Naive thymus-derived CD4-positive, alpha-beta T cell (primary cell): ENCODE results near the gene SRSF6. TPM values are rescaled to one million over a fixed set of nuclear protein-coding genes. Genes with fewer than 3 reads are reported as not detected.
A peak's percentile ranks its signal among the peaks of the same experiment; 100 is the strongest.

Source experiments
- ATAC-seq: fragments of 150-1000 bp; cut with Tn5 transposase; 2 replicates; pipeline ENCODE4 v1.10.0; 2021; ENCODE audit warnings: mild to moderate bottlenecking, moderate library complexity
- CTCF ChIA-PET: fragments of 350-600 bp; sonication (Branson Sonifier 250); formaldehyde crosslinking; loops from one replicate; lab custom pipeline; 2021; ENCODE audit warnings: antibody characterized with exemption; lab: Charles Lee
- POLR2A ChIA-PET: fragments of 350-600 bp; sonication (Branson Sonifier 250); formaldehyde crosslinking; loops from one replicate; lab custom pipeline; 2021; ENCODE audit warnings: antibody characterized with exemption, inconsistent platforms; lab: Charles Lee
- DNase-seq, 9 donors: peaks; one replicate each; pipeline versions ENCODE4 v3.0.0 to v3.0.0-alpha.2; 2020 to 2022; ENCODE audit warnings: mixed read lengths in 1 of 9
- H3K27ac ChIP-seq: one replicate; pipeline ENCODE4 v1.7.0; 2013; ENCODE audit warnings: mild to moderate bottlenecking, low read depth, low read length, moderate library complexity
- H3K27me3 ChIP-seq, 2 donors: one replicate each; pipeline ENCODE4 v1.7.0; 2013; ENCODE audit warnings: low read length in 2 of 2, mild to moderate bottlenecking in 2 of 2, moderate library complexity in 2 of 2; ENCODE audit not compliant: control insufficient read depth in 2 of 2, insufficient read depth in 2 of 2
- H3K36me3 ChIP-seq, 3 experiments: 1 replicate in 2 of 3; 2 replicates in 1 of 3; pipeline ENCODE4 v1.7.0; 2013; ENCODE audit warnings: low read length in 3 of 3, mild to moderate bottlenecking in 3 of 3, moderate library complexity in 1 of 3; ENCODE audit not compliant: insufficient read depth in 3 of 3, control insufficient read depth in 2 of 3
- H3K4me1 ChIP-seq, 2 donors: one replicate each; pipeline ENCODE4 v1.7.0; 2013; ENCODE audit warnings: low read length in 2 of 2, mild to moderate bottlenecking in 2 of 2, moderate library complexity in 1 of 2; ENCODE audit not compliant: control insufficient read depth in 2 of 2, insufficient read depth in 2 of 2
- H3K4me3 ChIP-seq: 2 replicates; pipeline ENCODE4 v1.7.0; 2013; ENCODE audit warnings: mild to moderate bottlenecking, low read length
- H3K9me3 ChIP-seq, 3 experiments: 1 replicate in 2 of 3; 2 replicates in 1 of 3; pipeline ENCODE4 v1.7.0; 2013; ENCODE audit warnings: low read length in 3 of 3; ENCODE audit not compliant: control insufficient read depth in 2 of 3
- H3K27ac Mint-ChIP-seq, 9 donors: one replicate each; pipeline ENCODE4 v1.8.0; 2020 to 2022; ENCODE audit warnings: mixed read lengths in 9 of 9, mild to moderate bottlenecking in 8 of 9, moderate library complexity in 5 of 9, inconsistent platforms in 2 of 9
- H3K27me3 Mint-ChIP-seq, 5 donors: one replicate each; pipeline ENCODE4 v1.8.0; 2021 to 2022; ENCODE audit warnings: mixed read lengths in 5 of 5, mild to moderate bottlenecking in 1 of 5
- H3K36me3 Mint-ChIP-seq, 5 donors: one replicate each; pipeline ENCODE4 v1.8.0; 2020 to 2022; ENCODE audit warnings: mixed read lengths in 5 of 5, mild to moderate bottlenecking in 3 of 5, inconsistent platforms in 1 of 5
- H3K4me1 Mint-ChIP-seq, 7 donors: one replicate each; pipeline ENCODE4 v1.8.0; 2020 to 2022; ENCODE audit warnings: mixed read lengths in 7 of 7, mild to moderate bottlenecking in 3 of 7, inconsistent platforms in 1 of 7
- H3K4me3 Mint-ChIP-seq, 10 donors: one replicate each; pipeline ENCODE4 v1.8.0; 2020 to 2022; ENCODE audit warnings: mild to moderate bottlenecking in 10 of 10, mixed read lengths in 10 of 10, moderate library complexity in 6 of 10, inconsistent platforms in 2 of 10
- H3K9me3 Mint-ChIP-seq, 11 donors: one replicate each; pipeline ENCODE4 v1.8.0; 2020 to 2022; ENCODE audit warnings: mixed read lengths in 11 of 11, mild to moderate bottlenecking in 4 of 11, inconsistent platforms in 1 of 11, moderate library complexity in 1 of 11
- intact Hi-C, 2 donors: fragments of 100-400 bp; cut with micrococcal nuclease; formaldehyde crosslinking; loops; one replicate each; pipeline ENCODE4 v1.15.1; 2023
- polyA plus RNA-seq, 2 donors: library from polyadenylated mRNA; unstranded; fragments of 300-500 nt; fragmentation: Illumina TruSeq; gene quantifications; one replicate each; pipeline ENCODE4 v1.2.3, GENCODE V29; 2021
- total RNA-seq, 6 experiments: library from RNA in 5 of 6; stranded (reverse) in 5 of 6; gene quantifications; 1 replicate in 5 of 6; 2 replicates in 1 of 6; pipeline ENCODE4 v1.2.3 and lab custom pipeline; 2021 to 2026

Gene SRSF6
- total and polyA plus RNA-seq, 7 experiments from 2014 or later: 46.6 to 291 (median 234) TPM

- peaks cover 0 to 43% (median 29%) of the 10 kb centered on the region in 5 donors for H3K36me3 Mint-ChIP-seq
- ChIA-PET CTCF (no interaction called here), POLR2A (no interaction called here)
- H3K36me3 ChIP-seq: peaks cover 8 to 47% (median 11%) of the 10 kb centered on the region in 3 experiments
- H3K4me1 ChIP-seq: no peaks in the 10 kb centered on the region
- H3K9me3 Mint-ChIP-seq: no peaks in the 10 kb centered on the region
- no peak overlapping the region for H3K4me3 ChIP-seq
- intact Hi-C loops: no loop called here
- ATAC-seq (no peak), DNase-seq (no peak)
- no peak overlapping the region for H3K4me3 Mint-ChIP-seq
- H3K27me3 ChIP-seq: no peaks in the 10 kb centered on the region
- no peaks in the 10 kb centered on the region for H3K27me3 Mint-ChIP-seq
- H3K27ac ChIP-seq: no peak overlapping the region
- H3K9me3 ChIP-seq: no peaks in the 10 kb centered on the region
- no peak overlapping the region for H3K27ac Mint-ChIP-seq
- peaks cover 3 to 31% (median 24%) of the 10 kb centered on the region in 7 donors for H3K4me1 Mint-ChIP-seq
Observed at GRCh38 chr20:43467589-43467988, 9.9 kb downstream of the SRSF6 start.

- CTCF ChIA-PET: interaction anchor here (0.7 kb wide), 1 partner anchor 23 kb away, joined by 4 read pairs; no protein-coding TSS in a partner anchor
- Histone ChIP-seq H3K36me3 (peaks cover 0 to 3% (median 0%) of the 10 kb centered on the region in 3 experiments), H3K9me3 (no peaks in the 10 kb centered on the region), H3K27me3 (no peaks in the 10 kb centered on the region), H3K4me1 (no peaks in the 10 kb centered on the region), H3K4me3 (no peak overlapping the region), H3K27ac (no peak overlapping the region)
- POLR2A ChIA-PET: no interaction called here
- Mint-ChIP-seq H3K27ac (peak overlapping the region in 1 of 9 donors; percentile 14), H3K9me3 (no peaks in the 10 kb centered on the region), H3K4me3 (no peak overlapping the region), H3K27me3 (peaks cover 0 to 15% (median 0%) of the 10 kb centered on the region in 5 donors), H3K4me1 (peaks cover 3 to 26% (median 20%) of the 10 kb centered on the region in 7 donors), H3K36me3 (peaks cover 0 to 12% (median 5%) of the 10 kb centered on the region in 5 donors)
- DNase-seq (no peak), ATAC-seq (no peak)
- intact Hi-C loops: no loop called here
Observed at GRCh38 chr20:43472671-43473380, 15.1 kb downstream of the SRSF6 start.

GRCh38 chr20:43473381-43473704, 15.6 kb downstream of the SRSF6 start:
- peak overlapping the region in 1 of 9 donors; percentile 31 for H3K27ac Mint-ChIP-seq
- DNase-seq: no peak
- no peak overlapping the region for H3K27ac ChIP-seq
- no peak for ATAC-seq
- H3K4me1 Mint-ChIP-seq: peaks cover 3 to 26% (median 20%) of the 10 kb centered on the region in 7 donors
- intact Hi-C loops: no loop called here
- no peaks in the 10 kb centered on the region for H3K9me3 Mint-ChIP-seq
- ChIA-PET POLR2A (no interaction called here), CTCF (interaction anchor here (0.7 kb wide), 1 partner anchor 23 kb away, joined by 4 read pairs; no protein-coding TSS in a partner anchor)
- H3K9me3 ChIP-seq: no peaks in the 10 kb centered on the region
- no peaks in the 10 kb centered on the region for H3K27me3 ChIP-seq
- no peaks in the 10 kb centered on the region for H3K4me1 ChIP-seq
- H3K27me3 Mint-ChIP-seq: peaks cover 0 to 19% (median 0%) of the 10 kb centered on the region in 5 donors
- no peak overlapping the region for H3K4me3 Mint-ChIP-seq
- peaks cover 0 to 12% (median 5%) of the 10 kb centered on the region in 5 donors for H3K36me3 Mint-ChIP-seq
- peaks cover 0 to 3% (median 0%) of the 10 kb centered on the region in 3 experiments for H3K36me3 ChIP-seq
- H3K4me3 ChIP-seq: no peak overlapping the region

- ChIA-PET CTCF (interaction anchor here (1.0 kb wide), 1 partner anchor 1207 kb away, joined by 3 read pairs; no protein-coding TSS in a partner anchor), POLR2A (no interaction called here)
- Mint-ChIP-seq H3K27ac (no peak overlapping the region), H3K4me1 (peaks cover 2 to 26% (median 18%) of the 10 kb centered on the region in 7 donors), H3K9me3 (no peaks in the 10 kb centered on the region), H3K36me3 (peaks cover 0 to 5% (median 0%) of the 10 kb centered on the region in 5 donors), H3K4me3 (no peak overlapping the region), H3K27me3 (peaks cover 0 to 35% (median 0%) of the 10 kb centered on the region in 5 donors)
- DNase-seq: no peak
- Histone ChIP-seq H3K27me3 (no peaks in the 10 kb centered on the region), H3K9me3 (no peaks in the 10 kb centered on the region), H3K36me3 (no peaks in the 10 kb centered on the region), H3K27ac (no peak overlapping the region), H3K4me3 (no peak overlapping the region), H3K4me1 (no peaks in the 10 kb centered on the region)
- intact Hi-C loops: no loop called here
- ATAC-seq: no peak
Observed at GRCh38 chr20:43477193-43477592, 19.5 kb downstream of the SRSF6 start.

GRCh38 chr20:43477619-43478018, 19.9 kb downstream of the SRSF6 start:
- Mint-ChIP-seq H3K36me3 (peaks cover 0 to 5% (median 0%) of the 10 kb centered on the region in 5 donors), H3K27me3 (peaks cover 0 to 35% (median 0%) of the 10 kb centered on the region in 5 donors), H3K4me3 (no peak overlapping the region), H3K9me3 (no peaks in the 10 kb centered on the region), H3K4me1 (peaks cover 2 to 26% (median 18%) of the 10 kb centered on the region in 7 donors), H3K27ac (no peak overlapping the region)
- ATAC-seq (no peak), DNase-seq (no peak)
- Histone ChIP-seq H3K27me3 (no peaks in the 10 kb centered on the region), H3K27ac (no peak overlapping the region), H3K36me3 (no peaks in the 10 kb centered on the region), H3K4me3 (no peak overlapping the region), H3K9me3 (no peaks in the 10 kb centered on the region), H3K4me1 (no peaks in the 10 kb centered on the region)
- POLR2A ChIA-PET: no interaction called here
- intact Hi-C loops: no loop called here
- CTCF ChIA-PET: interaction anchor here (1.0 kb wide), 1 partner anchor 1206 kb away, joined by 3 read pairs; no protein-coding TSS in a partner anchor

GRCh38 chr20:43490038-43490437, 32.3 kb downstream of the SRSF6 start:
- no peak overlapping the region for H3K4me3 Mint-ChIP-seq
- no peak overlapping the region for H3K27ac Mint-ChIP-seq
- DNase-seq (no peak), ATAC-seq (no peak)
- peaks cover 0 to 12% (median 8%) of the 10 kb centered on the region in 5 donors for H3K36me3 Mint-ChIP-seq
- Histone ChIP-seq H3K27me3 (no peaks in the 10 kb centered on the region), H3K4me1 (no peaks in the 10 kb centered on the region), H3K36me3 (no peaks in the 10 kb centered on the region), H3K4me3 (no peak overlapping the region), H3K9me3 (peaks cover 0 to 4% (median 0%) of the 10 kb centered on the region in 3 experiments), H3K27ac (no peak overlapping the region)
- intact Hi-C loops: no loop called here
- H3K27me3 Mint-ChIP-seq: peaks cover 0 to 5% (median 0%) of the 10 kb centered on the region in 5 donors
- POLR2A ChIA-PET: interaction anchor here (1.0 kb wide), 1 partner anchor 33 kb away, joined by 3 read pairs; no protein-coding TSS in a partner anchor
- peaks cover 0 to 22% (median 11%) of the 10 kb centered on the region in 11 donors for H3K9me3 Mint-ChIP-seq
- CTCF ChIA-PET: no interaction called here
- H3K4me1 Mint-ChIP-seq: peaks cover 0 to 4% (median 0%) of the 10 kb centered on the region in 7 donors
